Measurements from ENCODE around the gene RETREG3. TPM values are rescaled to one million over a fixed set of nuclear protein-coding genes. Genes with fewer than 3 reads are reported as not detected.
A peak's percentile ranks its signal among the peaks of the same experiment; 100 is the strongest.
"Not testable (repeated sequence)": the region's sequence is repeated elsewhere in the genome, so short reads cannot be mapped to it uniquely, and the experiment has no call there.

RETREG3 gene
- total RNA-seq, 1 donor from 2014 or later = 52.6 TPM

GRCh38 chr17:42613699-42614295 lies 4.6 kb upstream of the RETREG3 start:
- no peak for DNase-seq (ENCODE audit: extremely low read depth, low read depth, low spot score)

GRCh38 chr17:42612013-42612412 lies 2.8 kb upstream of the RETREG3 start:
- no peak for DNase-seq (ENCODE audit: extremely low read depth, low read depth, low spot score)

GRCh38 chr17:42609814-42610801 lies 934 bp upstream of the RETREG3 start:
- DNase-seq (ENCODE audit: extremely low read depth, low read depth, low spot score) = not testable (repeated sequence)

- no peak for DNase-seq (ENCODE audit: extremely low read depth, low read depth, low spot score)
Observed at GRCh38 chr17:42608305-42609181, 631 bp downstream of the RETREG3 start.

- no peak for DNase-seq (ENCODE audit: extremely low read depth, low read depth, low spot score)
Observed at GRCh38 chr17:42607769-42608168, 1.4 kb downstream of the RETREG3 start.

GRCh38 chr17:42603318-42603717 lies 5.9 kb downstream of the RETREG3 start:
- DNase-seq (ENCODE audit: extremely low read depth, low read depth, low spot score) = no peak

- no peak for DNase-seq (ENCODE audit: extremely low read depth, low read depth, low spot score)
Observed at GRCh38 chr17:42598905-42599304, 10.3 kb downstream of the RETREG3 start.

- no peak for DNase-seq (ENCODE audit: extremely low read depth, low read depth, low spot score)
Observed at GRCh38 chr17:42596386-42596785, 12.8 kb downstream of the RETREG3 start.

- no peak for DNase-seq (ENCODE audit: extremely low read depth, low read depth, low spot score)
Observed at GRCh38 chr17:42591411-42591810, 17.8 kb downstream of the RETREG3 start.

GRCh38 chr17:42590886-42591285 lies 18.3 kb downstream of the RETREG3 start:
- no peak for DNase-seq (ENCODE audit: extremely low read depth, low read depth, low spot score)

- no peak for DNase-seq (ENCODE audit: extremely low read depth, low read depth, low spot score)
Observed at GRCh38 chr17:42586514-42587230, 22.5 kb downstream of the RETREG3 start.

- DNase-seq (ENCODE audit: extremely low read depth, low read depth, low spot score) = no peak
Observed at GRCh38 chr17:42585353-42585752, 23.8 kb downstream of the RETREG3 start.

GRCh38 chr17:42584880-42585279 lies 24.3 kb downstream of the RETREG3 start:
- no peak for DNase-seq (ENCODE audit: extremely low read depth, low read depth, low spot score)

- no peak for DNase-seq (ENCODE audit: extremely low read depth, low read depth, low spot score)
Observed at GRCh38 chr17:42581744-42582270, 27.4 kb downstream of the RETREG3 start.

GRCh38 chr17:42579794-42580551 lies 29.2 kb downstream of the RETREG3 start:
- DNase-seq (ENCODE audit: extremely low read depth, low read depth, low spot score) = no peak

GRCh38 chr17:42578282-42578869 lies 30.8 kb downstream of the RETREG3 start:
- no peak for DNase-seq (ENCODE audit: extremely low read depth, low read depth, low spot score)

- peak; percentile 68 for DNase-seq (ENCODE audit: extremely low read depth, low read depth, low spot score)
Observed at GRCh38 chr17:42577532-42578281, 31.5 kb downstream of the RETREG3 start, which contains the start of gene PSMC3IP. Gene PSMC3IP, minus strand, starts transcription at chr17:42577729. Its CDS starts 43 bp downstream, at chr17:42577686.

- no peak for DNase-seq (ENCODE audit: extremely low read depth, low read depth, low spot score)
Observed at GRCh38 chr17:42577140-42577531, 32.0 kb downstream of the RETREG3 start.
